Motor neuron (in vitro differentiated cells): ENCODE data around the gene CHMP1B. TPM values are rescaled to one million over a fixed set of nuclear protein-coding genes. Genes with fewer than 3 reads are reported as not detected.

Experiments used
- ATAC-seq, 8 experiments: fragments of 200-7000 bp; cut with Tn5 transposase; replicated peaks in 6 of 8; 2 replicates each; pipeline ENCODE4 v1.8.0; 2021; ENCODE audit warnings: mild to moderate bottlenecking in 8 of 8, moderate library complexity in 8 of 8
- H3K27ac ChIP-seq, 2 donors: fragments of 250-450 bp; sonication (Bioruptor Pico); 2 replicates each; pipeline ENCODE4 v1.9.0; 2021; ENCODE audit warnings: antibody characterized with exemption in 2 of 2, mild to moderate bottlenecking in 2 of 2, moderate library complexity in 1 of 2
- H3K4me1 ChIP-seq, 2 donors: fragments of 250-450 bp; sonication (Bioruptor Pico); replicated peaks in 1 of 2; 2 replicates each; pipeline ENCODE4 v1.6.1; 2021; ENCODE audit warnings: antibody characterized with exemption in 2 of 2, mild to moderate bottlenecking in 2 of 2, moderate library complexity in 1 of 2
- H3K4me3 ChIP-seq, 5 donors: fragments of 250-450 bp; sonication (Bioruptor Pico); 2 replicates each; pipeline ENCODE4 v1.9.0; 2021; ENCODE audit warnings: antibody characterized with exemption in 5 of 5, mild to moderate bottlenecking in 5 of 5, moderate library complexity in 4 of 5
- WGBS, 10 experiments: fragments of 450-650 bp; shearing (Covaris generic); methylation state at CpG; one replicate each; pipeline ENCODE4 v1.0.0; 2022; 5-methylcytosine and 5-hydroxymethylcytosine counted together
- in situ Hi-C, 9 experiments: fragments of 400-800 bp; cut with MboI; loops; one replicate each; pipeline ENCODE4 v1.15.0; 2021; ENCODE audit warnings: low sequenced_read_pairs in 9 of 9, low pct_unique_long_range_greater_than_20kb in 2 of 9; ENCODE audit not compliant: unreplicated experiment in 9 of 9
- total RNA-seq, 8 experiments: library from RNA; unstranded; fragments of 300-600 nt; gene quantifications; 2 replicates each; pipeline versions ENCODE4 v1.2.3 to v1.2.4, GENCODE V29; 2022

The CHMP1B gene
- total RNA-seq, 8 experiments from 2014 or later: 27.6 to 57.4 (median 39.1) TPM

- Histone ChIP-seq H3K27ac (no peak overlapping the region), H3K4me1 (no peaks in the 10 kb centered on the region), H3K4me3 (no peak overlapping the region)
- WGBS, 10 experiments: 61 to 100% (median 88%) methylated on average over 2 to 7 of the region's 7 CpGs
- ATAC-seq: no peak
- in situ Hi-C loops: no loop called here
Observed at GRCh38 chr18:11821208-11821607, 30.0 kb upstream of the CHMP1B start.

- ATAC-seq: no peak
- Histone ChIP-seq H3K27ac (no peak overlapping the region), H3K4me1 (no peaks in the 10 kb centered on the region), H3K4me3 (no peak overlapping the region)
- in situ Hi-C loops: no loop called here
- 60 to 93% (median 81%) methylated on average over 1 to 11 of the region's 40 CpGs; no CpG with 5 or more reads in 6 of the 10 experiments for WGBS, 10 experiments
Observed at GRCh38 chr18:11821643-11822237, 29.5 kb upstream of the CHMP1B start.

- ATAC-seq: no peak
- WGBS, 10 experiments: 38 to 100% (median 52%) methylated on average over 1 to 5 of the region's 5 CpGs; no CpG with 5 or more reads in 1 of the 10 experiments
- in situ Hi-C loops: no loop called here
- H3K27ac ChIP-seq: no peak overlapping the region
- H3K4me3 ChIP-seq: no peak overlapping the region
- no peaks in the 10 kb centered on the region for H3K4me1 ChIP-seq
Observed at GRCh38 chr18:11823545-11823944, 27.7 kb upstream of the CHMP1B start.

- no peak for ATAC-seq
- Histone ChIP-seq H3K4me1 (peaks cover 4 to 5% of the 10 kb centered on the region in 2 donors), H3K27ac (no peak overlapping the region), H3K4me3 (no peak overlapping the region)
- WGBS, 10 experiments: 68 to 100% (median 89%) methylated on average over 1 to 4 of the region's 12 CpGs; no CpG with 5 or more reads in 5 of the 10 experiments
- in situ Hi-C loops: loop anchor here in 1 of 9 experiments (25.0 kb wide), 1 partner anchor 110 kb away; no protein-coding TSS in a partner anchor
Observed at GRCh38 chr18:11826836-11827235, 24.4 kb upstream of the CHMP1B start.

- peak in 2 of 8 experiments; percentile 27 for ATAC-seq
Observed at GRCh38 chr18:11828786-11829432, 22.3 kb upstream of the CHMP1B start.

GRCh38 chr18:11830585-11830984, 20.6 kb upstream of the CHMP1B start:
- in situ Hi-C loops: loop anchor here in 1 of 9 experiments (25.0 kb wide), 1 partner anchor 107 kb away; no protein-coding TSS in a partner anchor
- no peak overlapping the region for H3K27ac ChIP-seq
- no peak for ATAC-seq
- H3K4me1 ChIP-seq: peaks cover 4 to 5% of the 10 kb centered on the region in 2 donors
- WGBS, 10 experiments: 41 to 100% (median 96%) methylated on average over 2 to 4 of the region's 4 CpGs; no CpG with 5 or more reads in 1 of the 10 experiments
- no peak overlapping the region for H3K4me3 ChIP-seq

More at GRCh38 chr18:11828786-11829432, 22.3 kb upstream of the CHMP1B start:
- H3K4me3 ChIP-seq: no peak overlapping the region
- WGBS, 10 experiments: 37 to 96% (median 62%) methylated on average over 2 to 6 of the region's 6 CpGs; no CpG with 5 or more reads in 2 of the 10 experiments
- H3K27ac ChIP-seq: no peak overlapping the region
- in situ Hi-C loops: loop anchor here in 1 of 9 experiments (25.0 kb wide), 1 partner anchor 108 kb away; no protein-coding TSS in a partner anchor
- peaks cover 4 to 5% of the 10 kb centered on the region in 2 donors for H3K4me1 ChIP-seq

GRCh38 chr18:11831921-11832320, 19.3 kb upstream of the CHMP1B start:
- in situ Hi-C loops: loop anchor here in 1 of 9 experiments (25.0 kb wide), 1 partner anchor 105 kb away; no protein-coding TSS in a partner anchor
- no peak overlapping the region for H3K27ac ChIP-seq
- H3K4me1 ChIP-seq: peaks cover 4 to 5% of the 10 kb centered on the region in 2 donors
- 31 to 100% (median 70%) methylated on average over 2 to 3 of the region's 3 CpGs; no CpG with 5 or more reads in 1 of the 10 experiments for WGBS, 10 experiments
- H3K4me3 ChIP-seq: no peak overlapping the region
- no peak for ATAC-seq

- ATAC-seq: no peak
- WGBS, 10 experiments: 60 to 100% (median 88%) methylated on average over 1 to 5 of the region's 5 CpGs; no CpG with 5 or more reads in 3 of the 10 experiments
- in situ Hi-C loops: loop anchor here in 1 of 9 experiments (25.0 kb wide), 1 partner anchor 103 kb away; no protein-coding TSS in a partner anchor
- Histone ChIP-seq H3K27ac (no peak overlapping the region), H3K4me1 (no peaks in the 10 kb centered on the region), H3K4me3 (no peak overlapping the region)
Observed at GRCh38 chr18:11834772-11835171, 16.4 kb upstream of the CHMP1B start.

GRCh38 chr18:11839556-11839955, 11.7 kb upstream of the CHMP1B start:
- no peak for ATAC-seq
- in situ Hi-C loops: loop anchor here in 1 of 9 experiments (25.0 kb wide), 1 partner anchor 98 kb away; no protein-coding TSS in a partner anchor
- WGBS, 10 experiments: 61 to 100% (median 85%) methylated on average over 1 to 6 of the region's 6 CpGs
- no peak overlapping the region for H3K4me3 ChIP-seq
- no peak overlapping the region for H3K27ac ChIP-seq
- H3K4me1 ChIP-seq: no peaks in the 10 kb centered on the region

GRCh38 chr18:11840493-11840892, 10.7 kb upstream of the CHMP1B start:
- H3K27ac ChIP-seq: no peak overlapping the region
- H3K4me3 ChIP-seq: no peak overlapping the region
- in situ Hi-C loops: loop anchor here in 1 of 9 experiments (25.0 kb wide), 1 partner anchor 97 kb away; no protein-coding TSS in a partner anchor
- 38 to 78% (median 50%) methylated on average over 1 to 6 of the region's 6 CpGs; no CpG with 5 or more reads in 1 of the 10 experiments for WGBS, 10 experiments
- H3K4me1 ChIP-seq: no peaks in the 10 kb centered on the region
- peak in 4 of 8 experiments; percentile 32 to 87 (median 60) for ATAC-seq

GRCh38 chr18:11842562-11842961, 8.7 kb upstream of the CHMP1B start:
- ATAC-seq: no peak
- 20 to 86% (median 38%) methylated on average over 1 to 4 of the region's 5 CpGs; no CpG with 5 or more reads in 3 of the 10 experiments for WGBS, 10 experiments
- Histone ChIP-seq H3K27ac (no peak overlapping the region), H3K4me1 (no peaks in the 10 kb centered on the region), H3K4me3 (no peak overlapping the region)
- in situ Hi-C loops: loop anchor here in 1 of 9 experiments (25.0 kb wide), 1 partner anchor 95 kb away; no protein-coding TSS in a partner anchor

- 65 to 100% (median 82%) methylated on average over 1 to 6 of the region's 6 CpGs; no CpG with 5 or more reads in 3 of the 10 experiments for WGBS, 10 experiments
- no peaks in the 10 kb centered on the region for H3K4me1 ChIP-seq
- H3K27ac ChIP-seq: no peak overlapping the region
- ATAC-seq: peak in 1 of 8 experiments; percentile 65
- in situ Hi-C loops: loop anchor here in 1 of 9 experiments (25.0 kb wide), 1 partner anchor 93 kb away; no protein-coding TSS in a partner anchor
- no peak overlapping the region for H3K4me3 ChIP-seq
Observed at GRCh38 chr18:11844436-11844835, 6.8 kb upstream of the CHMP1B start.

- Histone ChIP-seq H3K4me1 (peaks cover 7 to 9% of the 10 kb centered on the region in 2 donors), H3K27ac (no peak overlapping the region), H3K4me3 (no peak overlapping the region)
- in situ Hi-C loops: loop anchor here in 1 of 9 experiments (25.0 kb wide), 1 partner anchor 92 kb away; no protein-coding TSS in a partner anchor
- no peak for ATAC-seq
- 64 to 100% (median 87%) methylated on average over 2 to 4 of the region's 4 CpGs for WGBS, 10 experiments
Observed at GRCh38 chr18:11845654-11846053, 5.6 kb upstream of the CHMP1B start.
